ENCODE results near the gene CD274.

The CD274 gene

GRCh38 chr9:5428172-5428571 is 22.2 kb upstream of the CD274 start:
- no peak overlapping the region for H3K4me3 ChIP-seq (replicated peaks; ENCODE audit: insufficient read depth, low read length)
- TF ChIP-seq GABPA (IDR thresholded peaks at IDR 0.05; ENCODE audit: low read depth), result no peak
- no peak for TF ChIP-seq SPI1 (IDR thresholded peaks at IDR 0.05; ENCODE audit: borderline replicate concordance, low read depth)
- TF ChIP-seq CTCF (IDR thresholded peaks at IDR 0.05; ENCODE audit: insufficient read depth, low read length), result no peak
- no peak for TF ChIP-seq POLR2AphosphoS5 (IDR thresholded peaks at IDR 0.05; ENCODE audit: low read depth)
- TF ChIP-seq REST (IDR thresholded peaks at IDR 0.05; ENCODE audit: insufficient replicate concordance, low read depth), result no peak
- no peak for DNase-seq (ENCODE audit: low read depth in 1 of 2, low spot score in 1 of 2)
- H3K27me3 ChIP-seq (ENCODE audit: insufficient read depth, poor library complexity, severe bottlenecking), result no peaks in the 10 kb centered on the region
- H3K27ac ChIP-seq (replicated peaks), result no peak overlapping the region

GRCh38 chr9:5428794-5429528 is 21.4 kb upstream of the CD274 start:
- Histone ChIP-seq H3K27ac (replicated peaks) (no peak overlapping the region), H3K4me3 (replicated peaks; ENCODE audit: insufficient read depth, low read length) (no peak overlapping the region), H3K27me3 (ENCODE audit: insufficient read depth, poor library complexity, severe bottlenecking) (no peaks in the 10 kb centered on the region)
- no peak for TF ChIP-seq GABPA (IDR thresholded peaks at IDR 0.05; ENCODE audit: low read depth)
- TF ChIP-seq POLR2AphosphoS5 (IDR thresholded peaks at IDR 0.05; ENCODE audit: low read depth), result no peak
- no peak for TF ChIP-seq CTCF (IDR thresholded peaks at IDR 0.05; ENCODE audit: insufficient read depth, low read length)
- TF ChIP-seq REST (IDR thresholded peaks at IDR 0.05; ENCODE audit: insufficient replicate concordance, low read depth), result no peak
- TF ChIP-seq SPI1 (IDR thresholded peaks at IDR 0.05; ENCODE audit: borderline replicate concordance, low read depth), result no peak
- no peak for DNase-seq (ENCODE audit: low read depth in 1 of 2, low spot score in 1 of 2)

GRCh38 chr9:5429873-5430564 is 20.3 kb upstream of the CD274 start:
- Histone ChIP-seq H3K27me3 (ENCODE audit: insufficient read depth, poor library complexity, severe bottlenecking) (no peaks in the 10 kb centered on the region), H3K4me3 (replicated peaks; ENCODE audit: insufficient read depth, low read length) (no peak overlapping the region), H3K27ac (replicated peaks) (no peak overlapping the region)
- TF ChIP-seq REST (IDR thresholded peaks at IDR 0.05; ENCODE audit: insufficient replicate concordance, low read depth), result no peak
- no peak for TF ChIP-seq POLR2AphosphoS5 (IDR thresholded peaks at IDR 0.05; ENCODE audit: low read depth)
- TF ChIP-seq SPI1 (IDR thresholded peaks at IDR 0.05; ENCODE audit: borderline replicate concordance, low read depth), result no peak
- TF ChIP-seq CTCF (IDR thresholded peaks at IDR 0.05; ENCODE audit: insufficient read depth, low read length), result no peak
- no peak for TF ChIP-seq GABPA (IDR thresholded peaks at IDR 0.05; ENCODE audit: low read depth)
- no peak for DNase-seq (ENCODE audit: low read depth in 1 of 2, low spot score in 1 of 2)

Data from HL-60 (cell line).